HG02852 (cell line): Measurements from ENCODE around the gene GAPT.
"Not testable (repeated sequence)": the region's sequence is repeated elsewhere in the genome, so short reads cannot be mapped to it uniquely, and the experiment has no call there.

ENCODE experiments used
- ATAC-seq: cut with Tn5 transposase; IDR thresholded peaks from one replicate; pipeline ENCODE4 v1.9.1; 2021; ENCODE audit warnings: mild to moderate bottlenecking, moderate library complexity; ENCODE audit not compliant: unreplicated experiment

Gene GAPT

GRCh38 chr5:58503390-58504046 lies 12.3 kb downstream of the GAPT start:
- ATAC-seq = no peak

- ATAC-seq = no peak
Measured at GRCh38 chr5:58504766-58505165, 13.5 kb downstream of the GAPT start.

GRCh38 chr5:58505502-58505901 lies 14.3 kb downstream of the GAPT start:
- no peak for ATAC-seq

- peak; percentile 85 for ATAC-seq
Measured at GRCh38 chr5:58505971-58506640, 14.9 kb downstream of the GAPT start.

- ATAC-seq = no peak
Measured at GRCh38 chr5:58507715-58508114, 16.5 kb downstream of the GAPT start.

- no peak for ATAC-seq
Measured at GRCh38 chr5:58517198-58517597, 26.0 kb downstream of the GAPT start.

GRCh38 chr5:58523956-58524355 lies 32.7 kb downstream of the GAPT start:
- no peak for ATAC-seq

- no peak for ATAC-seq
Measured at GRCh38 chr5:58524571-58524970, 33.3 kb downstream of the GAPT start.

GRCh38 chr5:58530942-58531490 lies 39.8 kb downstream of the GAPT start:
- ATAC-seq = no peak

GRCh38 chr5:58541935-58542334 lies 50.7 kb downstream of the GAPT start:
- not testable (repeated sequence) for ATAC-seq

GRCh38 chr5:58542709-58543108 lies 51.5 kb downstream of the GAPT start:
- ATAC-seq = no peak

GRCh38 chr5:58543723-58544122 lies 52.5 kb downstream of the GAPT start:
- no peak for ATAC-seq

- no peak for ATAC-seq
Measured at GRCh38 chr5:58544195-58544594, 53.0 kb downstream of the GAPT start.

- ATAC-seq = no peak
Measured at GRCh38 chr5:58544926-58545325, 53.7 kb downstream of the GAPT start.

GRCh38 chr5:58545912-58546311 lies 54.7 kb downstream of the GAPT start:
- peak; percentile 64 for ATAC-seq
